CD4-positive, alpha-beta T cell treated with Interleukin-17A for 4 hours (primary cell): ENCODE measurements around the gene LTBP3.
A peak's percentile ranks its signal among the peaks of the same experiment; 100 is the strongest.
"Not testable (repeated sequence)": the region's sequence is repeated elsewhere in the genome, so short reads cannot be mapped to it uniquely, and the experiment has no call there.

ENCODE experiments used
- DNase-seq: peaks from one replicate; pipeline ENCODE4 v3.0.0-alpha.2; 2020; ENCODE audit warnings: mixed read lengths

Gene LTBP3

DNA sequence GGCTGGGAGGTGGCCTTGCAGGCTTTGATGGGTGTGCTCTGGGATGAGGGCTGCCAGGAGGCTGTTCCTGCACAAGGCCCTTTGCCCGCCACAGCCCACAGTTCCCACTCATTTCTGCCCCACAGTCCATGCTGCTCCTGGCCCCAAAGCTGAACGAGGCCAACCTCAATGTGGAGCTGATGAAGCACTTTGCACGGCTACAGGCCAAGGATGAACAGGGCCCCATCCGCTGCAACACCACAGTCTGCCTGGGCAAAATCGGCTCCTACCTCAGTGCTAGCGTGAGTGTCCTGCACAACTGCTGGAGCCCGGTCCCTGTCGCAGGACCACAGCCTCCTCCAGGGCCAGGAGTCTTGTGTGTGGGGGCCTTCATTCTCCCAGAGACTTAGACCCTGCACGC lies 23.1 kb downstream of the LTBP3 start:
- DNase-seq = no peak

DNA sequence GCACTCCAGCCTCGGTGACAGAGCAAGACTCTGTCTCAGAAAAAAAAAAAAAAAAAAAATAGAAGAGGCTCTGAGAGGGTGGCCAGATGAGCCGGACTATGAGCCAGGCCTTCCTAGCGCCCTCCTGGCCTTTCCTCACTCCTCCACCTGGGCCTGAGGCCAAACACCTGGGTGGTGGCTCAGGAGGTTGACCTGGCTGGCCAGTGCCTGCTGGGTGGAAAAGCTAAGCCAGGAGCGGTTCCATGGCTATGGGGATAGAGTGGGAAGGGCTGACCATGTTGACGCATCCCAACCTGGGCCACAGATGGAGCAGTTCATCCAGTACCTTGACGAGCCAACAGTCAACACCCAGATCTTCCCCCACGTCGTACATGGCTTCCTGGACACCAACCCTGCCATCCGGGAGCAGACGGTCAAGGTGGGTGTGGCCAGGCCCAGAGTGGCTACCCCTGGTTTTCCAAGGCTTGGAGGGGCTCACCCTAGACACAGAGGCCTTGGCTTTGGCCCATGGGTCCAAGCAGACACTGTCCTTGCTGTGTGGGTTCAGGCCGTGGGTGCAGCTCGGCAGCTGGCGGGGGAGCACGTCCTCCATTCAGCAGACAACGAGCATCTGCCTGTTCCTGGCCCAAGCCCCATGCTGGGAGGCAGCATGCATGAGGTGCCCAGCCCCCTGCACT lies 25.6 kb downstream of the LTBP3 start:
- peak; percentile 1 for DNase-seq

DNA sequence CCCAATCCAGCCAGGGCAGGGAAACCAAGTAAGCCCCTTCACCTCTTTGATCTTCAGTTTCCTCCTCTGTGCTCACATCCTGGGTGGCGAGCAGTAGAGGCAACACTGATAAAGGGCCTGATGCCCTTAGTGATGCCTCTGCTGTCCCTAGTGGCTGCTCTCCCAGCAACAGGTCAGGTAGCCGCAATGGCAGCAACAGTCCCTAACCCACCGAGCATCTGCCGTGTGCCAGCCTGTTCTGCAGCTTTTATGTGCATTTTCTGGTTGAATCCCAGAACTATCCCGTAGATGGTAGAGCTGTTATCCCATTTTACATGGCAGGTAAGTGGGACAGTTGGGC lies 28.0 kb downstream of the LTBP3 start:
- peak; percentile 35 for DNase-seq

DNA sequence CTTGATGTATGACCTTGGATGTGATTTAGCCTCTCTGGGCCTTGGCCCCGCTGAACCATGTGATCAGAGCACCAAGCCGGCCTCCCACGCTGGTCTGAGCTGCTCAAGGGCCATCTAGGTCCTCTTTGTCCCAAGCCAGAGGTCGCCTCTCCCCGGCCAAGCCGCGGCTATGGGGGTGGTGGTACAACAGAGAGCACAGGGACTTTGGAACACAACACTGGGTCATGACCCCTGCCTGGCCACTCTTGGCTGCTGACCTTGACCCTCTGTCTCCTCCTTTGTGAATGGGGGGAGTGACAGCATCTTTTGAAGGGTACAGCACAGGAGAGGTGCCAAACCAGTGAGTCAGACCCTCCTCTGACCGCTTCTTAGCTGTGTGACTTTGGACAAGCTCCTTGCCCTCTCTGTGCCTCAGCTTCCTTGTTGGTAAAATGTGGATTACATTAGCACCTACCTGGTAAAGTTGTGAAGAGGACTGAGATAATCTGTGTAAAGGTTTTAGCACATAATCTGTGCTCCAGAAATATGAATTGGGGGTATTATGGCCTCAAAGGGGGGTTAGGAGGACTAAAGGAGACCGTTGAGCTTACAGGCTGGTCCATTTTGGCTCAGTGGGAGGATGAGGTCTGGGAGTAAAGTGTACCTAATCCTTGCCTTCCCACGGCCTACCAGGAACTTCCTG lies 28.5 kb downstream of the LTBP3 start:
- peak; percentile 1 for DNase-seq

DNA sequence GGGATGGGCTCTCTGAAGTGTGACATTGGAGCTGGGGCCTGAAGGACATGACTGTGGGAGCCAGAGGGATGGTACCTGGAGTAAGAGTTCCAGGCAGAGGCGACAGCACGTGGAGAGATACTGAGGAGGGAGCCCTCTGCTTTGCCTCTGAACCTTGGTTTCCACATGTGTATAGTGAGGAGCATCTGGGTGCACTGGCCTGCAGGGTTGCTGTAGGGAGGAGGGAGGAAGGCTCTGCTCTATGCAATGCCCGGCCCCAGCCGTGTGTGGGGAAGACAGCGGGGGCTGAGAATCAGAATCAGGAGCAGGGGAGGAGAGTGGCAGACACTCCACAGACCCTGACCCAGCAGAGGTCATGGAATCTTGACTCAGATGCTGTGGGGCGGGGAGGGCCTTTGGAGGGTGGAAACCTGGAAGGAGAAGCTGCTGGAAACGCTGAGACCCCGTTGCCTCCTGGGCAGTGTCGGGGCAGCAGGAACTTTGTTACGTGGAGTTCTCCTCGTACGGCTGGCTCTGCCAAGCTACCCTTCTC lies 29.3 kb downstream of the LTBP3 start:
- peak; percentile 1 for DNase-seq

DNA sequence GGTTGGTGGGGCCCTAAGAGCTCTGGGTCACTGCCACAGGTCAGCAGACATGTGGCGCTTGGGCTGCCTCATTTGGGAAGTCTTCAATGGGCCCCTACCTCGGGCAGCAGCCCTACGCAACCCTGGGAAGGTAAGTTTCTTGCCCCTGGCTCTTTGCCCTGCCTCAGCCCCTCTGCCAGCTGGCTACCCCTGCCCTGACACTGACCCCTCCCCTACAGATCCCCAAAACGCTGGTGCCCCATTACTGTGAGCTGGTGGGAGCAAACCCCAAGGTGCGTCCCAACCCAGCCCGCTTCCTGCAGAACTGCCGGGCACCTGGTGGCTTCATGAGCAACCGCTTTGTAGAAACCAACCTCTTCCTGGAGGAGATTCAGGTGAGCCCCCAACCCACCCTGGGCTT lies 31.4 kb downstream of the LTBP3 start:
- peak; percentile 0 for DNase-seq

DNA sequence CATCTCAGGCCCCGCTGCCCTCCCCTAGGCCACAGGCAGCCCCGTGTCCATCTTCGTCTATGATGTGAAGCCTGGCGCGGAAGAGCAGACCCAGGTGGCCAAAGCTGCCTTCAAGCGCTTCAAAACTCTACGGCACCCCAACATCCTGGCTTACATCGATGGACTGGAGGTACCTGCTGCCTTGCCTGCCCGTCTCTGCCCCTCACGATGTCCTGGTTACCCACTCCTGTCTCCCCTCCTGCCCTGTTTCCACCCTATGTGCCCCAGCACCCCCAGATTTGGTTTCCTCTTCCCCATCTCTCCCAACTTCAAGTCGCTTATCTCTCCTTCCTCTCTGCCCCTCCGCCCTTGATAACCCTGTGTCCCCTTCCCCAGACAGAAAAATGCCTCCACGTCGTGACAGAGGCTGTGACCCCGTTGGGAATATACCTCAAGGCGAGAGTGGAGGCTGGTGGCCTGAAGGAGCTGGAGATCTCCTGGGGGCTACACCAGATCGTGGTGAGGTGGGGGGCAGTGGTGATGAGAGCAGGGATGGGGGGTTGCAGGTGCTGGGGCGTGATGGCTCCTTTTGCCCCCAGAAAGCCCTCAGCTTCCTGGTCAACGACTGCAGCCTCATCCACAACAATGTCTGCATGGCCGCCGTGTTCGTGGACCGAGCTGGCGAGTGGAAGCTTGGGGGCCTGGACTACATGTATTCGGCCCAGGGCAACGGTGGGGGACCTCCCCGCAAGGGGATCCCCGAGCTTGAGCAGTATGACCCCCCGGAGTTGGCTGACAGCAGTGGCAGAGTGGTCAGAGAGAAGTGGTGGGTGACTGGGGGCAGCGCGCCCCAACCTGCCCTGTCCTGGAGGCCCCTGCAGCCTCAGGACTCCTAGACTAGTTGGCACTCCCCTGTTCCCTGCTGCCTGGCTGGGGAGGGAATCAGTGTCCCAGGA lies 32.3 kb downstream of the LTBP3 start:
- DNase-seq = peak; percentile 36

DNA sequence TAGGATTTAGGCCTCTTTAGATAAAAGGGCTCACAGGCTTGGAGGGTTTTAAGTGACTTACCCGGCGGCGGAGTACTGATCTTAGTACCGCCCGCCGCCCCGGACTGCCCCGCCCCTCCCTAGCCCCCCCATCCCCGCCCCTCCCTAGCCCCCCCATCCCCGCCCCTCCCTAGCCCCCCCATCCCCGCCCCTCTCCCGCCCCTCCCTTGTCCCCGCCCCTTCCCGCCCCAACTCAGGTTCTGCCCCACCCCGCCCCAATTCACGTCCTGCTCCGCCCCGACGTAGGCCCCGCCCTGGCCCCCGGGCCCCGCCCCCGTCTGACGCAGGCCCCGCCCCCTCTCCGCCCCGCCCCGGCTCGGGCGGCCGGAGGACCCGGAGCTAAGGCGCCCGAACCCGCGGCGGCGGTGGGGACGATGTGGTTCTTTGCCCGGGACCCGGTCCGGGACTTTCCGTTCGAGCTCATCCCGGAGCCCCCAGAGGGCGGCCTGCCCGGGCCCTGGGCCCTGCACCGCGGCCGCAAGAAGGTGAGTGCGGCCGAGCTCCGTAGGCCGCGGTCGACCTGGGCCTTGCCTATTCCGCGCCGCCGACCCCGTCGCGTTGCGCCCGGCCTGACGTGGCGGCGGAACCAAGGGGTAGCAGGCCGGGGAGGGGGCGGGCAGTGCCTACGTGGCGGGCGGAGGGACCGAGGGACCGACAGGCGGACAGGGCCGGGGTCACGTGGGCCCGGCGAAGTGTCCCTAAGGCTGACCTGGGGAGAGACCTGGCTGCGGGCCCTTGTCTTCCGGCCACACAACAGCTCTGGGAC lies 33.2 kb downstream of the LTBP3 start, which contains the start of gene SCYL1:
Gene SCYL1 (plus strand): TSS at position 343 of the 805 bp plus-strand sequence. CDS start 71 bp downstream, at position 414.
- DNase-seq = peak; percentile 83

DNA sequence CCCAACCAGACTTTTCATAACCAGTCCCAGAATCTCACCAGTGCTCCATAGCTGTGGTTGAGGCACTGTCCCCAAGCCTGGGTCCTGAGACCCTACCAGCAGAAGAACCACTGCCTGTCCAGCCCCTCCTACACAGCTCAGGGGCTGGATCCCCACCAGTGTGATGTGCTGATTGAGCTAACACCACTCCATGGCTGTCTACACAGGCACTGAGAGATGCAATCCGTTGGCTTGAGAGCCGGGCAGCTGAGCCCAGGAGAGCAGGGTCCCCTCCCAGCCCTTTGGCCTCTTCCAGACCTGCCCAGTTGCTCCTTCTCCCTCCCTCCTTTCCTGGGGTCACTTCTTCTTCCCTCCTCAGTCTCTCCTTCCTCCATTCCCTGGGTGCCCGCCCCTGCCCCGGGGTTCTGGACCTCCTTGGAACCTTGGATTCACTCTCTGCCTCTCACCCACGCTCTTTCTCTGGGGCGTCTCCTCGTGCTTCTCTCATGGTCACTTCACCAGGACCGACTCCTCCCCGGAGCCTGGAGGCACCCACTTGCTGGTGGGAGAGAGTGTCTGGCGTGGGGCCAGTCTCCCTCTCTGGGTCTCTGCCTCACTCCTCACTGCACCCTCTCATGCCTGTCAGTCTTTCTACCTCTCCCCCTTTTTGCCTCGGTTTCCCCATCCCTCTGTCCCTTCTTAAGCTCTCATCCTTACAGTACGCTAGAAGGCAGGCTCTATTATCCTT lies 34.0 kb downstream of the LTBP3 start:
- peak; percentile 8 for DNase-seq

DNA sequence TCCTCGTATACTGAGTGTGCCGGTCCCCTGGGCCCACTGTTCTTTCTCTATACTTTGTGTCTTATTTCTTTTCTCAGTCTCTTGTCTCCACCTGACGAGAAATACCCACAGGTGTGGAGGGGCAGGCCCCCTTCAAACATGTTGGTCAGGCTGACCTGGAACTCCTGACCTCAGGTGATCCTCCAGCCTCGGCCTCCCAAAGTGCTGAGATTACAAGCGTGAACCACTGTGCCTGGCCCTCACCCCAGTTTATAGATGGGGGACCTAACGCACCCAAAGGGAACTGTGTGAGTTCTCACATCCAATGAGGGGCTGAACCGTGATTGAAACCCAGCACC lies 34.6 kb downstream of the LTBP3 start:
- DNase-seq = not testable (repeated sequence)

DNA sequence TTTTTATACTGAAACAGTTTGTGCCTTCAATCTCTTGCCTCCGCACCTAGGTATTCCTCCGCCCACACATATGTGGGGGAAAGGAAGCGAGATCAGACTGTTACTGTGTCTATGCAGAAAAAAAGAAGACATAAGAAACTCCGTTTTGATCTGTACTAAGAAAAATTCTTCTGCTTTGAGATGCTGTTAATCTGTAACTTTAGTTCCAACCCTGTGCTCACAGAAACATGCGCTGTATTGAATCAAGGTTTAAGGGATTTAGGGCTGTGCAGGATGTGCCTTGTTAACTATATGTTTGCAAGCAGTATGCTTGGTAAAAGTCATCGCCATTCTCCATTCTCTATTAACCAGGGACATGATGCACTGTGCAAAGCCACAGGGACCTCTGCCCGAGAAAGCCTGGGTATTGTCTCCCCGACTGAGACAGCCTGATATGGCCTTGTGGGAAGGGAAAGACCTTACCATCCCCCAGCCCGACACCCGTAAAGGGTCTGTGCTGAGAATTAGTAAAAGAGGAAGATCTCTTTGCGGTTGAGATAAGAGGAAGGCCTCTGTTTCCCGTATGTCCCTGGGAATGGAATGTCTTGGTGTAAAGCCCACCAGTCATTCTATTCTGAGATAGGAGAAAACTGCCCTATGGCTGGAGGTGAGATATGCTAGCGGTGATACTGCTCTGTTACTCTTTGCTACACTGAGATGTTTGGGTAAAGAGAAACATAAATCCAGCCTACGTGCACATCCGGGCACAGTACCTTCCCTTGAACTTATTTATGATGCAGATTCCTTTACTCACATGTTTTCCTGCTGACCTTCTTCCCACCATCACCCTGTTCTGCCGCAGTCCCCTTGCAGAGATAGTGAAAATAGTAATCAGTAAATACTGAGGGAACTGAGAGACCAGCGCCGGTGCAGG lies 35.2 kb downstream of the LTBP3 start:
- peak; percentile 58 for DNase-seq

DNA sequence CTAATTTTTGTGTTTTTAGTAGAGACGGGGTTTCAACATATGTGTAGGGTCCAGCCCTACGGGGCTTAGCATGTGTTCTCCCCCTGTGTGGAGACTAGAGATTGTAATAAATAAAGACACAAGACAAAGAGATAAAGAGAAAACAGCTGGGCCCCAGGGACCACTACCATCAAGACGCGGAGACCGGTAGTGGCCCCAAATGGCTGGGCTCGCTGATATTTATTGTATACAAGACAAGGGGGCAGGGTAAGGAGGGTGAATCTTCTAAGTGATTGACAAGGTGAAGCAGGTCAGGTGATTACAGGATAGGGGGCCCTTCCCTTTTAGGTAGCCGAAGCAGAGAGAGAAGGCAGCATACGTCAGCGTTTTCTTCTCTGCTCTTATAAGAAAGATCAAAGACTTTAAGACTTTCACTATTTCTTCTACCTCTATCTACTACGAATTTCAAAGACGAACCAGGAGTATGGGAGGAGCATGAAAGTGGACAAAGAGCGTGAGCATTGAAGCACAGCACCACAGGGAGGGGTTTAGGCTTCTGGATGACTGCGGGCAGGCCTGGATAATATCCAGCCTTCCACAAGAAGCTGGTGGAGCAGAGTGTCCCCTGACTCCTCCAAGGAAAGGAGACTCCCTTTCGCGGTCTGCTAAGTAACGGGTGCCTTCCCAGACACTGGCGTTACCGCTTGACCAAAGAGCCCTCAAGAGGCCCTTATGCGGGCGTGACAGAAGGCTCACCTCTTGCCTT lies 36.2 kb downstream of the LTBP3 start:
- DNase-seq = peak; percentile 27

DNA sequence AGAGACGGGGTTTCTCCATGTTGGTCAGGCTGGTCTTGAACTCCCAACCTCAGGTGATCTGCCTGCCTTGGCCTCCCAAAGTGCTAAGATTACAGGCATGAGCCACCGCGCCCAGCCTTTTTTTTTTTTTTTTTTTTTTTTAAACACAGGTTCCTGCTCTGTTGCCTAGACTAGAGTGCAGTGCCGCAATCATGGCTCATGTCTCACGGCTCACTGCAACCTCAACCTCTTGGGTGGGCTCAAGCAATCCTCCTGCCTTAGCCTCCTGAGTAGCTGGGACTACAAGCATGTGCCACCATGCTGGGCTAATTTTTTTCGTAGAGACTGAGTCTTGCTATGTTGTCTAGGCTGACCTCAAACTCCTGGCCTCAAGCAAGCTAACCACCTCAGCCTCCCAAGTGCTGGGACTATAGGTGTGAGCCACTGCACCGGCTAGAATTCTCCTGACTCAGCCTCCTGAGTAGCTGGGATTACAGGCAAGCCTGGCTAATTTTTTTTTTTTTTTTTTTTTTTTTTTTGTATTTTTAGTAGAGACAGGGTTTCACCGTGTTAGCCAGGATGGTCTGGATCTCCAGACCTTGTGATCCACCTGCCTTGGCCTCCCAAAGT lies 39.1 kb downstream of the LTBP3 start:
- peak; percentile 0 for DNase-seq

DNA sequence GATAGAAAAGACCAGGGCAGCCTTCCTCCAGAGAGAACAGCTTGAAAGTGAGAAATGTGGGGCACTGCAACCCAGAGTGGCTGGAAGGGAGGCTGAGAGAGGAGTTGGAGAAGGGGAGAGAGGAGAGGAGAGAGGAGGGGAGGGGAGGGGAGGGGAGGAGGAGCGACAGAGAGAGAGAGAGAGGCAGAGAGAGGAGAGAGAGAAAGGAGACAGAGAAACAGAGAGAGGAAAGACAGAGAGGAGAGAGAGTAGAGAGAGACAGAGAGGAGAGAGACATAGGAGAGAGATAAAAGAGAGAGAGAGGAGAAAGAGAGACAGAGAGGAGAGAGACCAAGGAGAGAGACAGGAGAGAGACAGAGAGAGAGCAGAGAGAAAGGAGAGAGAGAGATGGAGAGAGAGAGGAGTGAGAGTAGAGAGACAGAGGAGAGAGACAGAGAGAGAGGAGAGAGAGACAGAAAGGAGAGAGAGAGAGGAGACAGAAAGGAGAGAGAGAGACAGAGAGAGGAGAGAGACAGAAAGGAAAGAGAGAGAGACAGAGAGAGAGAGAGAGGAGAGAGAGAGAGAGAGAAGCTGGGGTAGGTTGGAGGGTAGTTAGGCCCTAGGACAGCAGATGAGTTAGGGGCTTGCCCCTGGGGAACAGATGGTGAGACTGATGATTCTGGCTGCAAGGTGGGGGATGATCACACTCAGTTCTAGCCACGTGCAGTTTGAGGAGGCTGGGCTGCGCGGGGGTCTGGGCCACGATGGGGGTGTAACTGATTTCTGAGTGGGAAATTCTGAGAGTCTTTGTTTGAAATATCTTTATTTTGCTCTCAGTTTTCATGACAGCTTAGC lies 41.8 kb downstream of the LTBP3 start:
- DNase-seq = peak; percentile 1

DNA sequence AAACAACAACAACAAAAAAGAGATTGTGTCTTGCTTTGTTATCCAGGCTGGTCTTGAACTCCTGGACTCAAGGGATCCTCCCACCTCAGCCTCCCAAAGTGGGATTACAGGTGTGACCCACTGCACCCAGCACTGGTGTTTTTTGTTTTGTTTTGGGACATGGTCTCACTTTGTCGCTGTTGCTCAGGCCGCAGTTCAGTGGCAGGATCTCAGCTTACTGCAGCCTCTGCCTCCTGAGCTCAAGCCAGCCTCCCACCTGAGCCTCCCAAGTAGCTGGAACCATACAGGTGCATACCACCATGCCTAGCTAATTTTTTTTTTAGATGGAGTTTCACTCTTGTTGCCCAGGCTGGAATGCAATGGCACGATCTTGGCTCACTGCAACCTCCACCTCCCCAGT lies 45.8 kb downstream of the LTBP3 start:
- DNase-seq = peak; percentile 0

DNA sequence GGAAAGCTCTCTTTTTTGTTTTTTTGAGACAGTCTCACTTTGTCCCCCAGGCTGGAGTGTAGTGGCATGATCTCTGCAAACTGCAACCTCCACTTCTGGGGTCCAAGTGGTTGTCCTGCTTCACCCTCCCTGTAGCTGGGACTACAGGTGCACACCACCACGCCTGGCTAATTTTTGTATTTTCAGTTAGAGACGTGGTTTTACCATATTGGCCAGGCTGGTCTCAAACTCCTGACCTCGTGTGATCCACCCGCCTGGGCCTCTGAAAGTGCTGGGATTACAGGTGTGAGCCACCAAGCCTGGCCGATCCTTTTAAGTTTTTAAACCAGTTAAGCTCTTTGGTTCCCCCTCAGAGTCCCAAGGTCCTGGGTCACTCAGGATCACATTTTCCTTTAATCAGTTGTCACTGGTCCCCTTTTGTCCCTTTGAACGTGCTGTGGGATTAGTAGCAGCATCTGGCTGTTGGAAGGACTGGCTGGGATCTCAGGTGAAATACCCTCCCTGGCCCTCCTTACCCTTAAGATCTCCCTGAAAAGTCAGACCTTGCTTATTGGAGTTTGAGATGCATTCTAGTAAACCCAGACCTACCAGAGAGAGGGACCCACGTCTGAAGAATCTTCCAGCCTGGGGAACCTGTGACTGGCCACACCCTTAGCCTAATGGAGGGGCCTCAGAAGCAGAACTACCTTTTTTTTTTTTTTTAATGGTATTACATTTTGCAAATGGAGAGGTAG lies 51.2 kb downstream of the LTBP3 start:
- peak; percentile 43 for DNase-seq

DNA sequence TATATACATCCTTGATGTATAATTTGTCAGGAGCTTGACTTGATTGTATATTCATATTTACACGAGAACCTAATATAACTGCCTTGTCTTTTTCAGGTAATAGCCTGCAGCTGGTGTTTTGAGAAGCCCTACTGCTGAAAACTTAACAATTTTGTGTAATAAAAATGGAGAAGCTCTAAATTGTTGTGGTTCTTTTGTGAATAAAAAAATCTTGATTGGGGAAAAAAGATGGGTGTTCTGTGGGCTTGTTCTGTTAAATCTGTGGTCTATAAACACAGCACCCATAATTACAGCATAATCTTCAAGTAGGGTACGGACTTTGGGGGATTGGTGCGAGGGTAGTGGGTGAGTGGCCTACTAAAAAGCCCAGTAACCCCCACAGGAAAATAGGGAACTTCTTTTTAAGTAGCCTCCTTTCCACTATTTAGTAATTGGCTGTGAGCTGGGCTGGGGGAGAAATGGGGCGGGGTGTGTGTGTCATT lies 51.8 kb downstream of the LTBP3 start:
- DNase-seq = no peak
